ENCODE results near the gene CALHM4.

The CALHM4 gene

GRCh38 chr6:116556814-116557415 lies 3.4 kb downstream of the CALHM4 start:
- Histone ChIP-seq H3K36me3 (ENCODE audit: control insufficient read depth, insufficient read depth, low read length) (no peaks in the 10 kb centered on the region), H3K27me3 (replicated peaks; ENCODE audit: control insufficient read depth, insufficient read depth, low read length) (no peaks in the 10 kb centered on the region), H3K4me3 (replicated peaks; ENCODE audit: low read depth, low read length) (no peak overlapping the region)
- no peak for TF ChIP-seq CTCF (IDR thresholded peaks at IDR 0.05; ENCODE audit: insufficient read depth, low read length, poor library complexity, severe bottlenecking)
- DNase-seq (ENCODE audit: extremely low read depth, insufficient read length), result no peak

- H3K27me3 ChIP-seq (replicated peaks; ENCODE audit: control insufficient read depth, insufficient read depth, low read length), result no peaks in the 10 kb centered on the region
- no peak for DNase-seq (ENCODE audit: extremely low read depth, insufficient read length)
- no peak for TF ChIP-seq CTCF (IDR thresholded peaks at IDR 0.05; ENCODE audit: insufficient read depth, low read length, poor library complexity, severe bottlenecking)
- no peak overlapping the region for H3K4me3 ChIP-seq (replicated peaks; ENCODE audit: low read depth, low read length)
- H3K36me3 ChIP-seq (ENCODE audit: control insufficient read depth, insufficient read depth, low read length), result no peaks in the 10 kb centered on the region
Measured at GRCh38 chr6:116557893-116558292, 4.3 kb downstream of the CALHM4 start.

- no peak for DNase-seq (ENCODE audit: extremely low read depth, insufficient read length)
- H3K4me3 ChIP-seq (replicated peaks; ENCODE audit: low read depth, low read length), result no peak overlapping the region
- TF ChIP-seq CTCF (IDR thresholded peaks at IDR 0.05; ENCODE audit: insufficient read depth, low read length, poor library complexity, severe bottlenecking), result no peak
- no peaks in the 10 kb centered on the region for H3K36me3 ChIP-seq (ENCODE audit: control insufficient read depth, insufficient read depth, low read length)
- H3K27me3 ChIP-seq (replicated peaks; ENCODE audit: control insufficient read depth, insufficient read depth, low read length), result no peaks in the 10 kb centered on the region
Measured at GRCh38 chr6:116560130-116560529, 6.6 kb downstream of the CALHM4 start.

GRCh38 chr6:116561377-116562018 lies 7.9 kb downstream of the CALHM4 start:
- no peak overlapping the region for H3K4me3 ChIP-seq (replicated peaks; ENCODE audit: low read depth, low read length)
- DNase-seq (ENCODE audit: extremely low read depth, insufficient read length), result no peak
- peak; percentile 81 for TF ChIP-seq CTCF (IDR thresholded peaks at IDR 0.05; ENCODE audit: insufficient read depth, low read length, poor library complexity, severe bottlenecking)
- H3K27me3 ChIP-seq (replicated peaks; ENCODE audit: control insufficient read depth, insufficient read depth, low read length), result no peaks in the 10 kb centered on the region
- H3K36me3 ChIP-seq (ENCODE audit: control insufficient read depth, insufficient read depth, low read length), result no peaks in the 10 kb centered on the region

- DNase-seq (ENCODE audit: extremely low read depth, insufficient read length), result no peak
- no peaks in the 10 kb centered on the region for H3K36me3 ChIP-seq (ENCODE audit: control insufficient read depth, insufficient read depth, low read length)
- no peak for TF ChIP-seq CTCF (IDR thresholded peaks at IDR 0.05; ENCODE audit: insufficient read depth, low read length, poor library complexity, severe bottlenecking)
- H3K27me3 ChIP-seq (replicated peaks; ENCODE audit: control insufficient read depth, insufficient read depth, low read length), result no peaks in the 10 kb centered on the region
- H3K4me3 ChIP-seq (replicated peaks; ENCODE audit: low read depth, low read length), result no peak overlapping the region
Measured at GRCh38 chr6:116562019-116562403, 8.5 kb downstream of the CALHM4 start.
